Medulla oblongata (tissue), 1 donor: ENCODE measurements around the gene ABLIM1.

ENCODE experiments used
- DNase-seq: peaks from one replicate; pipeline ENCODE4 v3.0.0-alpha.2; 2015; ENCODE audit errors: extremely low spot score

Gene ABLIM1

DNA sequence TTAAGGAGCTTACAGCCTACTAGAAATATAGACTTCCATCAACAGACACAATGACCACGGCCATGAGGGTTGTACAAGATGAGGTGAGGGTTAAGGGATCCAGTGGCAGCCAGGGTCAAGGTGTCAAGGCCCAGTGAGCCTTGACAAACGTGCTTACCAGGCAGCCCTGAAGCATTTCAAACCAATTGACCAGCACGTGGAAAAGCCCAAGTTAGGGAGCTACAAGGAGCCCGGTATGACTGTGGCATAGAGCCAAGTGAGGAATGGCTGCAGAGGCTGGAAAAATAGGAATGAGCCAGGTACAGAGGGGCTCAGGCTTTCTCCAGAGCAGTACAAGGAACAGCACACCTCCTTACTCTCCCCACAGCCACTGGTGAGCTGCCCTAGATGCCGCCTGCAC lies 266.5 kb downstream of the ABLIM1 start:
- DNase-seq = no peak

DNA sequence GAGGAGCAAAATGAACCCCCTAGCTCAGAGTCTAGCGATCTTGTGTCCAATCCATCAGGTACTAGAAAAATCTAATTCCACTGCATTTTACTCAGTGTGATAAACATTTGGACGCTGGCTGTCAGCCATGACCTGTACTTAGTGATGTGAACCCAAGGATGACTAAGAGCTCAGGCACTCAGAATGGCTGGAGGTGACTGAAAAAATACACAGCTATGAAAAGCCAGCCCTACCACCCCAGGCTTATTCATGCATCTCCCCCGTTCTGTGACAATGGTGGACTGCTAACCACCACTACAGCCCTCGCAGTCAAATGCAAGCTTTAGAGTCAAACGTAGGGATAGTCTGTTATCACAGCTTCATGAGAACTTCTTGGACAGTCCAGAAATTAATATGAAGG lies 268.6 kb downstream of the ABLIM1 start:
- DNase-seq = no peak

DNA sequence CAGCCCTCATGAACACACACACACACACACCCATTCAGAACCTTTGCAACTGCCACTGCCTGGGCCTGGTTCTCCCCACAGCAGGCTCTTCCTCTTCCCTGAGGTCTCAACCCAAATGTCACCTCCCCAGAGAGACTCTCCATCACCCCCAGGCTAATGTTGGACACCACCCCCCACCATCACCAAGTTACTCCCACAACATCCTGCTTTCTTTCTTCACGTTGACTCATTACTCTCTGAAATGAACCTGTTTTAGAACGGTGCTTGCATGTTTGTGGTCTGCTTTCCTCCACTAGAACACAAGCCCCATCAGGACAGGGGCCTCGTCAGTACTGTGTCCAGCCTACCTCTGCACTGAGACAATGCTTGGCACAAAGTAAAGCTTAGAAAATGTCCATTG lies 269.8 kb downstream of the ABLIM1 start:
- no peak for DNase-seq

DNA sequence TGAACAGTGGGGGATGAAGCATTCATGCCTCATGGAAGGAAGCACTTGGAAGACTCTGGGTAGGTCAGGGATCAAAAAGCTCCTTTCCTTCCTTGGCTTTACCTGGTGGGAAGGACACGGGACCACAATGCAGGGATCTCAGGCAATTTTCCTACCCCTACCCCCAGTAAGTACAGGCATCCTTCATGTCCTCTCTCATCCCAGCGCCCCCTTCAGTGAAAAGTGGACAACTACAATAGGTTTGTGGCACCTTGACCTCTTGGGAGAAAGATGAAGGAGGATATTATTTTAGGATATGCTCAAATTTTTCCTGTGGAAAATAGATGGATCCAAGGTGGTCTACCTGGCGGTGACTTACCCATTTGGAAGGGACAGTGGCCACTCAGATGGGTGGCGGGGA lies 270.3 kb downstream of the ABLIM1 start:
- DNase-seq = no peak

DNA sequence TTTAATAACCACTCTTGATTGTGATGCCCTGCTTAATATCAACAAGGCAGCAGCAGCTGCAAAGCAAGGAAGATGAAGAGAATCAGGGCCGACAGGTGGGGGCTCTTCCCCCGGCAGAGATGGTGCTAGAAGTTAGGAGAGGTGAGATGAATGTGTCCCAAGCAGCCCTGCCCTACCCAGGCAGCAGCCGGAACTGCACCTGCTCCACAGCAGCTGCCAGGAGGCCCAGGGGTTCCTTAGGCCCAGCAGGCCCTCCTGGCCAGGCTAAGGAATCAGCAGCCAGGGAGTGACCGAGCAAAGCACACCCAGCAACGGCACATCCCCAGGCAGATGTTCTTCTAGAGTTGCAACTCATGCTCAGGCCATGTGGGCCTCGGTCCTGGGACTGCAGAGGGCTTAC lies 271.6 kb downstream of the ABLIM1 start:
- no peak for DNase-seq

DNA sequence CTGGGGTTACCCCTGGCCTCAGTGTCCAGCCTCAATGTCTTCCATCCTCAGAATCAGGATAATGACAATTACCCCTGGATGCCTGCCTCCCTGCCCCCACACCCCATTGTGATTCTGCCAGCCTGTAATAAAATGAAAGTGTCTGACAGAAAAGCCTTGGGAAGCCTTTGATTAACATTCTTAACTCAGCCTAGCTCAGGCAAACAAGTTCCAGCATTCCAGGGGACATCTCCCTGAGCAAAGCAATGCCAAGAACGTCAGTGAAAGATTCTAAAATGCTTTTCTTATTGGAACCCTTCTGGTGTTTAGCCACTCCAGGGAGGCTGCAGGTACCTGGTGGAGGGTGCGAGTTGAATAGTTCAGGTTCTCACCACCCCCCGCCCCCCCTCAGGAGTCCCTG lies 272.5 kb downstream of the ABLIM1 start:
- DNase-seq = no peak

DNA sequence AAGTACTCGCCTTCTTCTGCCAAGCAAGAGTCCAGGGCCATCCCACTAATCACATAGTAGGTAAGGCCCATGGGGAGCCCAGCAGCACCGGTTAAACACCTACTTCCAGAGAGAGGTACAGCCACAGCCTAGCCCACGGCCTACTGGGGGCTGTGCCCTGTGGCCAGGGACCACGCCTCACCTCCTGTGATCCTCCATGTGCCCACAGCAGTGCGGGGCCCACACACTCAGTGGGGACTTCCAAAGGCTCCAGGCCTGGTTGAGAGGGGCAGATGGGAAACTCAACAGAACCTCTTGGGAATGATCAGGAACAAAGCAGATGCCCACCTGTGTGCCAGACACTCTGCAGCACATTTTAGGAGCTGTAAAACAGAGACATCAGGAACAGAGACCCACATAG lies 273.5 kb downstream of the ABLIM1 start:
- no peak for DNase-seq

- peak; percentile 84 for DNase-seq
These were observed 273.9 kb downstream of the ABLIM1 start for GRCh38 chr10:114384181-114384580.
